Ascending aorta (tissue), 2 donors: Measurements from ENCODE around the gene PTPRR. TPM values are rescaled to one million over a fixed set of nuclear protein-coding genes. Genes with fewer than 3 reads are reported as not detected.
"Not testable (repeated sequence)": the region's sequence is repeated elsewhere in the genome, so short reads cannot be mapped to it uniquely, and the experiment has no call there.

Experiments used
- DNase-seq, 2 donors: peaks; one replicate each; pipeline ENCODE4 v3.0.0-alpha.2; 2019; ENCODE audit warnings: low spot score in 2 of 2
- H3K27ac ChIP-seq, 2 donors: fragments of 200-600 bp; sonication (generic); one replicate each; pipeline ENCODE4 v1.5.1; 2016 to 2017; ENCODE audit warnings: mild to moderate bottlenecking in 1 of 2
- H3K27me3 ChIP-seq: fragments of 200-600 bp; sonication (generic); one replicate; pipeline ENCODE4 v1.5.1; 2017
- H3K36me3 ChIP-seq, 2 donors: fragments of 200-600 bp; sonication (generic); one replicate each; pipeline ENCODE4 v1.5.1; 2016
- H3K4me1 ChIP-seq, 2 donors: fragments of 200-600 bp; sonication (generic); one replicate each; pipeline ENCODE4 v1.5.1; 2016 to 2017; ENCODE audit warnings: mild to moderate bottlenecking in 1 of 2
- H3K4me3 ChIP-seq, 2 donors: fragments of 200-600 bp; sonication (generic); one replicate each; pipeline ENCODE4 v1.5.1; 2016 to 2017; ENCODE audit warnings: mild to moderate bottlenecking in 1 of 2
- H3K9me3 ChIP-seq, 2 donors: fragments of 200-600 bp; sonication (generic); one replicate each; pipeline ENCODE4 v1.5.1; 2016
- CTCF ChIP-seq, 3 experiments: fragments of 200-600 bp in 2 of 3; fragments of 450-650 bp in 1 of 3; sonication (generic) in 2 of 3; IDR thresholded peaks; one replicate each; pipeline ENCODE4 v1.5.1; 2016 to 2019; ENCODE audit warnings: antibody characterized with exemption in 3 of 3, mild to moderate bottlenecking in 1 of 3, moderate library complexity in 1 of 3
- intact Hi-C: fragments of 100-400 bp; cut with DNase I; formaldehyde crosslinking; loops from one replicate; pipeline ENCODE4 v1.15.1; 2023
- total RNA-seq: library from RNA; depleted of rRNA; stranded (reverse); fragments of >200 nt; gene quantifications from one replicate; pipeline ENCODE4 v1.1.0, GENCODE V29; 2016

The PTPRR gene
- total RNA-seq, 1 donor from 2014 or later = not detected

GRCh38 chr12:70741256-70741655 lies 179.3 kb downstream of the PTPRR start:
- Histone ChIP-seq H3K4me1 (no peaks in the 10 kb centered on the region), H3K27ac (no peak overlapping the region), H3K36me3 (no peaks in the 10 kb centered on the region), H3K9me3 (no peaks in the 10 kb centered on the region), H3K27me3 (no peaks in the 10 kb centered on the region), H3K4me3 (no peak overlapping the region)
- intact Hi-C loops = no loop called here
- no peak for TF ChIP-seq CTCF (IDR thresholded peaks at IDR 0.05)
- no peak for DNase-seq

- Histone ChIP-seq H3K4me1 (no peaks in the 10 kb centered on the region), H3K27ac (no peak overlapping the region), H3K27me3 (no peaks in the 10 kb centered on the region), H3K9me3 (no peaks in the 10 kb centered on the region), H3K36me3 (no peaks in the 10 kb centered on the region), H3K4me3 (no peak overlapping the region)
- no peak for DNase-seq
- TF ChIP-seq CTCF (IDR thresholded peaks at IDR 0.05) = no peak
- intact Hi-C loops = no loop called here
Measured at GRCh38 chr12:70739756-70740155, 180.8 kb downstream of the PTPRR start.

DNA sequence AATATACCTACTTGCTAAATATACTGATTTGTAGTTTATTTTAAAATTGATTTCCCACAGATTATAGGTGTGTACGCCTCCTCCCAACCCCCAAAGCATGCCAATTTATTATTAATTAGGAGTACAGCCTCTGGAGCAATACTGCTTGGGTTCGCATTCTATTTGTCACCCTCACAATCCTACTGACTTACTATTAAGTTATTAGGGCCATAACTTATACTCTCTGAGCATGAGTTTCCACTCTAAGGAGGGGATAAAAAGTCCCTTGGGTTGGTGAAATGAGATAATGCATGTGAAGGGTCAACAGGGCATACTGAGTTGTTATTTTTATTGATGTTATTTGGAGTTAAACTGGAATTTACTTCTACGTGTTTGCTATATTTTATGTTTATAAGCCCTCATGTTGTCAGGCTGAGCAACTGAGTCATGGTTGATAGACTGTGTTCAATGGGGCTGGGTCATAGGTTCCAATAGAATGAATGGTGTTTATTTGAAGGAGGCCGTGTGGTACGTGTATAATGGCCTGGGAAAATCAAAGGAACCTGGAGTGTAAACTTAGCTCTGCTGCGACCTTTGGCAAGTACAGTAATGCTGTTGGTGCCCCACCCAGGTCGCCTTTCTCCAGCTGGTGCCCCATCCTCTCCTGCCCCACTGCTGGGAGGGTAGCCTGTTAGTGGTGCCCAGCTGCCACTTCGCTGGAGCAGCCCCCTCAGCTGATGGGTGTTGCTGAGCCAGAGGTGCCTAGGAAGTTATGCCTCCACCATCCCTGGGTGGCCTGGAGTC lies 184.0 kb downstream of the PTPRR start:
- no peak for TF ChIP-seq CTCF (IDR thresholded peaks at IDR 0.05)
- Histone ChIP-seq H3K27ac (no peak overlapping the region), H3K36me3 (no peaks in the 10 kb centered on the region), H3K4me3 (no peak overlapping the region), H3K27me3 (no peaks in the 10 kb centered on the region), H3K4me1 (no peaks in the 10 kb centered on the region), H3K9me3 (no peaks in the 10 kb centered on the region)
- intact Hi-C loops = no loop called here
- DNase-seq = no peak

DNA sequence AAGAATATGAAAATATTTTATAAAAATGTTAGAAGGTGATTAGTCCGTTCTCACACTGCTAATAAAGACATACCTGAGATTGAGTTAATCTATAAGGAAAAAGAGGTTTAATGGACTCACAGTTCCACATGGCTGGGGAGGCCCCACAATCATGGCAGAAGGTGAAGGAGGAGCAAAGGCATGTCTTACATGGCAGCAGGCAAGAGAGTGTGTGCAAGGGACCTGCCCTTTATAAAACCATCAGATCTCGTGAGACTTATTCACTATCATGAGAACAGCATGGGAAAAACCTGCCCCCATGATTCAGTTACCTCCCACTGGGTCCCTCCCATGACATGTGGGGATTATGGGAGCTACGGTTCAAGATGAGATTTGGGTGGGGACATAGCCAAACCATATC lies 185.3 kb downstream of the PTPRR start:
- H3K27me3 ChIP-seq, H3K4me3 ChIP-seq, H3K36me3 ChIP-seq, H3K4me1 ChIP-seq, DNase-seq, H3K9me3 ChIP-seq, H3K27ac ChIP-seq, intact Hi-C loops: not testable (repeated sequence)

DNA sequence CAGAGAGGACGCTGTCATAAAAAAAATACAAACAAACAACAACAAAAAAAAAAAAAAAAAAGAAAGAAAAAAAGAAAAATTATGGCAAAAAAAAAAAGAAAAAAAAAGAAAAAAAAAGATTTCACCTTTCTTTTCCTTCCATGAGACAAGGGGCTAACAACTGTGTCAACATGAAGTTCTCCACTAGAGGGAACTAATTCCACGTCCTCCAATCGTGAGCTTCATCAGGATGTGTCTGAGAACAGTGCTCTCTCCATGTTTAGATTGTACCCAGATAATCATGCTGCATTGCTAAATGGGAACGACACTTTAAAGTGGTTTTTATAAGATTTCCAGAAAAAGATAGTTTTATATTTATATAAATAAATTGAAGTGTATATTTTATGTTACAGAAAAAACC lies 187.2 kb downstream of the PTPRR start:
- TF ChIP-seq CTCF (IDR thresholded peaks at IDR 0.05) = peak; percentile 43 to 67 (median 58)
- intact Hi-C loops = loop anchor here (1.0 to 5.0 kb wide), 4 partner anchors 116 to 1014 kb away; no protein-coding TSS in a partner anchor
- H3K9me3 ChIP-seq = no peaks in the 10 kb centered on the region
- H3K27me3 ChIP-seq = no peaks in the 10 kb centered on the region
- no peaks in the 10 kb centered on the region for H3K36me3 ChIP-seq
- DNase-seq = no peak
- H3K4me1 ChIP-seq = no peaks in the 10 kb centered on the region
- H3K4me3 ChIP-seq = no peak overlapping the region
- H3K27ac ChIP-seq = no peak overlapping the region

GRCh38 chr12:70732287-70732686 lies 188.3 kb downstream of the PTPRR start:
- TF ChIP-seq CTCF (IDR thresholded peaks at IDR 0.05) = no peak
- intact Hi-C loops = loop anchor here (5.0 kb wide), 2 partner anchors 855 to 1015 kb away; no protein-coding TSS in a partner anchor
- H3K36me3 ChIP-seq = no peaks in the 10 kb centered on the region
- no peak for DNase-seq
- no peaks in the 10 kb centered on the region for H3K4me1 ChIP-seq
- H3K27ac ChIP-seq = no peak overlapping the region
- H3K4me3 ChIP-seq = no peak overlapping the region
- no peaks in the 10 kb centered on the region for H3K9me3 ChIP-seq
- H3K27me3 ChIP-seq = no peaks in the 10 kb centered on the region
